ENCODE results near the gene CRABP1. TPM values are rescaled to one million over a fixed set of nuclear protein-coding genes. Genes with fewer than 3 reads are reported as not detected.
A peak's percentile ranks its signal among the peaks of the same experiment; 100 is the strongest.

The CRABP1 gene
- total and polyA plus RNA-seq, 9 donors, result 0.40 to 2.7 (median 0.56) TPM; not detected in 6

DNA sequence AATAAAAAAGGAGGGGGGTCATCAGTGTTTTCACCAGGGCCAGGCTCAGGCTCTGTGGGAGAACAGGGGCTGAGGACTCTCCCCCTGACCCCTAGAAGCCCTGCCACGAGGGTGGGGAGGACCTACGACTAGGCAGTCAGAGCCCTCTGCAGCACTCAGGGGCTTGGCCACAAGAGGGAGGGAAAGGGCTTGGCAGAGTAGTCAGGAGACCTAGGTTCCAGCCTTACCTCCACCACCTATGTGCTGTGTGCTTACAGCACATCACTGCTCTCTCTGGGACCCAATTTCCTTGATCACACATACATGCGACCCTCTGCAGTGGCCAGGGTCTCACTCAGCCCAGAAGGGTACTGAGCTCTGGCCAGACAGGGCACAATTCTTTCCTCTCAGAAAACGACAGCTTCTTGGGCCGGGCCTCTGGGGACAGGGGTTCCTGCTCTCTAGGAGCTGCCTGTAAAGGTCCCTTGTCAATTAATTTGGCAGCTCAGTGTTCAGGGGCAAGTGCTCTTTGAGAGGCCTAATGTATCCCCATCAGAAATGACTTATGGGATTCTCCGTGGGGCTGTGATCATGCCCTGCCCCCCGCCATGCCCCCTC lies 24.4 kb upstream of the CRABP1 start:
- Histone ChIP-seq H3K27me3 (no peaks in the 10 kb centered on the region), H3K4me1 (ENCODE audit: insufficient read depth) (no peaks in the 10 kb centered on the region), H3K27ac (no peak overlapping the region), H3K9me3 (no peaks in the 10 kb centered on the region), H3K4me3 (no peak overlapping the region), H3K36me3 (no peaks in the 10 kb centered on the region)
- TF ChIP-seq, protein P1, sequence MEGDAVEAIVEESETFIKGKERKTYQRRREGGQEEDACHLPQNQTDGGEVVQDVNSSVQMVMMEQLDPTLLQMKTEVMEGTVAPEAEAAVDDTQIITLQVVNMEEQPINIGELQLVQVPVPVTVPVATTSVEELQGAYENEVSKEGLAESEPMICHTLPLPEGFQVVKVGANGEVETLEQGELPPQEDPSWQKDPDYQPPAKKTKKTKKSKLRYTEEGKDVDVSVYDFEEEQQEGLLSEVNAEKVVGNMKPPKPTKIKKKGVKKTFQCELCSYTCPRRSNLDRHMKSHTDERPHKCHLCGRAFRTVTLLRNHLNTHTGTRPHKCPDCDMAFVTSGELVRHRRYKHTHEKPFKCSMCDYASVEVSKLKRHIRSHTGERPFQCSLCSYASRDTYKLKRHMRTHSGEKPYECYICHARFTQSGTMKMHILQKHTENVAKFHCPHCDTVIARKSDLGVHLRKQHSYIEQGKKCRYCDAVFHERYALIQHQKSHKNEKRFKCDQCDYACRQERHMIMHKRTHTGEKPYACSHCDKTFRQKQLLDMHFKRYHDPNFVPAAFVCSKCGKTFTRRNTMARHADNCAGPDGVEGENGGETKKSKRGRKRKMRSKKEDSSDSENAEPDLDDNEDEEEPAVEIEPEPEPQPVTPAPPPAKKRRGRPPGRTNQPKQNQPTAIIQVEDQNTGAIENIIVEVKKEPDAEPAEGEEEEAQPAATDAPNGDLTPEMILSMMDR (IDR thresholded peaks at IDR 0.05), result no peak
- TF ChIP-seq POLR2A (IDR thresholded peaks at IDR 0.05), result no peak
- TF ChIP-seq EP300 (IDR thresholded peaks at IDR 0.05), result no peak
- WGBS, 3 donors, result 55 to 71% (median 65%) methylated on average over 7 of the region's 7 CpGs
- intact Hi-C loops (cut with DNase I), result no loop called here
- DNase-seq, result peak in 1 of 5 donors; percentile 0

DNA sequence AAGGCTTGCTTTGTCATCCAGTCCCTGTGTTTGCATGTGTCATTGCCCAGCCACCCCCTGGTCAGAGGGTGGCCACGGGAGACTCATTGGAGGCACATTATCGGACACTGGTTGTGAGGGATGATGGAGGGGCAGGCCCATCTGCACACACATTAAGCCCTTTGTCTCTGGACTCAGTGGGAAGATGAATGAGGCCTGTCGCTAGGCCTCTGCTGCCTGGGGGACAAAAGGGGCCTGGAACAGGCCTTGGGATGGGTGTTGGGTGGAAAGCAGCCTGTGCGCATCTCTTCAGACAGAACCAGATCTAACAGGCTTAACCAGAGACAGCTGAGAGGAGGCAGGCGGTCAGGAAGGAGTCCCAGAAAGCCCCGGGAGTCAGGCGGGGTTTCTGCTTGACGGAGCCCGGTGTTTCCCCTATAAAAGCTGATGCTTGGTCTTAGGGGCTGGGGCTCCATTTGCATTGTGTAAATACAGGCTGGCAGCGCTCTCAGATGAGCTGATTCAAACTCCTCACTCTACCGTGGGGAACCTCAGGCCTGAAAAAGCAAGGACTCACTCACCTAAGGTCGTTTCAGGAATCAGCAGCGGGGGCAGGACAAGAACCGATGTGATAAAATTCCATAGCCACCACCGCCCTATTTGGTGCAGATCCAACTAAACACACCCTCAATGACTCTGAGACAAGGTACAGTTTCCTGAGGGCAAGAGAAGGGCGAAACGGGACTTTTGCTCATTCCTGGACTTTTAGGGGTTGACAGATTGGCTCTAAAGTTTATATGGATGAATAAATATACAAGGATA lies 23.7 kb upstream of the CRABP1 start:
- Histone ChIP-seq H3K27ac (no peak overlapping the region), H3K4me3 (no peak overlapping the region), H3K36me3 (no peaks in the 10 kb centered on the region), H3K4me1 (ENCODE audit: insufficient read depth) (no peaks in the 10 kb centered on the region), H3K27me3 (no peaks in the 10 kb centered on the region), H3K9me3 (no peaks in the 10 kb centered on the region)
- no peak for DNase-seq
- no peak for TF ChIP-seq POLR2A (IDR thresholded peaks at IDR 0.05)
- TF ChIP-seq, protein P1 (IDR thresholded peaks at IDR 0.05), result no peak
- no peak for TF ChIP-seq EP300 (IDR thresholded peaks at IDR 0.05)
- WGBS, 3 donors, result 63 to 67% (median 65%) methylated on average over 17 of the region's 17 CpGs
- intact Hi-C loops (cut with DNase I), result no loop called here

DNA sequence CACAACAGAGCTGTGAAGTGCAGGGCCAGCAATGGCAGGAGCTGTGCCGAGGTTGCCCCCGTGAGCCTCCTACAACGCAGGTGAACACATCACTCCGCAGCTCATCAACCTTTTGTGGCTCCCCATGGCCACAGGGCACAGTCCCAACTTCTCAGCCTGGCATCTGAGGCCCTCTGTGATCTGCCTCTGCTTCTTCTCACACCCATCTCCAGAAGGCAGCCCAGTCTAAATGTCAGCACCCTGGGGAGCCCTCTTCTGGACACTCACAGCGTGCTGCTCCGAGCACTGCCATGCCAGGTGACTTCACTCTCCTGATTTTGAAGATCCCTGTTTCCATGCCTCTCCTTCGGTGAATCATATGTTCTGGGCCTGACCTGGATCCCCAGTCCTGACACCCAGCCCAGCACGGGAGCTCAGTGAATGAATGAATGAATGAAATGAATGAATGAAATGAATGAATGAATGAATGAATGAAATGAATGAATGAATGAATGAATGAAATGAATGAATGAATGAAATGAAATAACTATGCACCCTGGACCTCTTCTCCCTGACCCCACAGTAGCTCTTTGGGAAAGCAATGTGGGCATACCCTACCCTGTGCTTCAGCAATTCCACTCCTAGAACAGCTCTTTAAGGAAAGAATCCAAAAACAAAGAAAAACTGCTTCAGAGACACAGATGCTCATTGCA lies 22.9 kb upstream of the CRABP1 start:
- no peaks in the 10 kb centered on the region for H3K27me3 ChIP-seq
- H3K4me1 ChIP-seq (ENCODE audit: insufficient read depth), result no peaks in the 10 kb centered on the region
- H3K36me3 ChIP-seq, result no peaks in the 10 kb centered on the region
- TF ChIP-seq, protein P1 (IDR thresholded peaks at IDR 0.05), result no peak
- TF ChIP-seq POLR2A (IDR thresholded peaks at IDR 0.05), result no peak
- no peak for TF ChIP-seq EP300 (IDR thresholded peaks at IDR 0.05)
- DNase-seq, result no peak
- intact Hi-C loops (cut with DNase I), result no loop called here
- 79% methylated on average over 8 of the region's 8 CpGs for WGBS, 3 donors
- H3K4me3 ChIP-seq, result no peak overlapping the region
- no peaks in the 10 kb centered on the region for H3K9me3 ChIP-seq
- H3K27ac ChIP-seq, result no peak overlapping the region

DNA sequence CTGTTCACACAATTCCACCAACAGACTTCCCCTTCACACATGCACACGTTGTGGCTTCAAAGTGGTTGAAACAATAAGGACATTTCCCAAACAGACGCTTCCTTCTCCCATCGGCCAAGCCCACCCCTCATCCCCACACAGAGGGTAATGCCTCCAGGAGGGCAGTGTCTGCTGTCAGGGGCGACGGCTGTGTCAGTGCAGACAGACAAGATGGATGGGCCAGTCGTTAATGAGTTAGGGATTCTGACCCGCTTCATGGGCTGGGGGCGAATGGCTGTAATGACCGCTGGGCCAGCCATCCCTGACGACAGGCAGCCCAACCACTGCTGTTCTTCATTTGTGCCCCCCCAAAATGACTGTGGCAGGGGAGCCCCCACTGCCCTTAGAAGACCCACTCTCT lies 20.6 kb upstream of the CRABP1 start:
- Histone ChIP-seq H3K27ac (no peak overlapping the region), H3K9me3 (no peaks in the 10 kb centered on the region), H3K4me1 (ENCODE audit: insufficient read depth) (no peaks in the 10 kb centered on the region), H3K4me3 (no peak overlapping the region), H3K36me3 (no peaks in the 10 kb centered on the region), H3K27me3 (no peaks in the 10 kb centered on the region)
- 62 to 74% (median 66%) methylated on average over 10 of the region's 10 CpGs for WGBS, 3 donors
- no peak for TF ChIP-seq EP300 (IDR thresholded peaks at IDR 0.05)
- TF ChIP-seq, protein P1 (IDR thresholded peaks at IDR 0.05), result no peak
- TF ChIP-seq POLR2A (IDR thresholded peaks at IDR 0.05), result no peak
- intact Hi-C loops (cut with DNase I), result no loop called here
- DNase-seq, result no peak

Data from ovary (tissue), 9 donors.